Ovary (tissue), 3 donors: ENCODE data around the gene CCDC138.

Source experiments
- POLR2A ChIP-seq: fragments of 450-650 bp; IDR thresholded peaks from one replicate; pipeline ENCODE4 v1.6.1; 2017; ENCODE audit warnings: antibody characterized with exemption, mild to moderate bottlenecking, moderate library complexity
- TF ChIP-seq, protein P1 (sequence below), 3 donors: fragments of 450-650 bp in 2 of 3; fragments of 200-600 bp in 1 of 3; IDR thresholded peaks; one replicate each; pipeline versions ENCODE4 v1.5.1 to v1.8.0; 2016 to 2022; ENCODE audit warnings: antibody characterized with exemption in 3 of 3, mild to moderate bottlenecking in 1 of 3
- donor health status: DM: no; HTN: no; CAD: no.

DNA sequence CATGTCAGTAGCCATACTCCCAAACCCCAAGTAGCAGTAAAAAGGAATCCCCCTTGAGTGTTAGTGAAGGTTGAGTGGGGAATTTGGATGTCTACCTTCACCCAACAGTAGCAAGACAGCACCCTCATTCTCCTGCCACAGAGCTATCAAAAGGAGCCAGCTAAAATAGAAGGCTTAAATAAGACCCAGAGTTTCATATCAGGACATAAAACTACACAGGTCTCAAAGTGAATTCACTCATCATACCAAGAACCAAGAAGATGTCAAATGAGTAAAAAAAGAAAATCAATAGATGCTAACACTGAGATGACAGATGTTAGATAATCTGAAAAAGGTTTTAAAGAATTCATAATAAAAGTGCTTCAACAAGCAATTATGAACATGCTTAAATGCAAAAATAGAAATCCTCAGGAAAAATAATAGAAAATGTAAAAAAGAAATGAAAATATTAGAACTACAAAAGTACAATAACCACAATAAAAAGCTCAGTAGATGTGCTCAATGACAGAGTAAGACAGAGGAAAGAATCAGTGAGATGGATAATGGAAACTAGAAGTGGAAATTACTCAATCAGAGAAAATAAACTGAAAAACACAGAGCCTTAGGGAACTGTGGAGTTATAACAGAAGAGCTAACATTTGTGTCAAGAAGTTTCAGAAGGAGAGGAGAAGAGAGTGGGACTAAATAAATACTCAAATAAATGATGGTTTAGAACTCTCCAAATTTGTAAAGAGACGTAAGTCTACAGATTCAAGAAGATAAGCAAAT is 111.9 kb downstream of the CCDC138 start:
- TF ChIP-seq, protein P1, sequence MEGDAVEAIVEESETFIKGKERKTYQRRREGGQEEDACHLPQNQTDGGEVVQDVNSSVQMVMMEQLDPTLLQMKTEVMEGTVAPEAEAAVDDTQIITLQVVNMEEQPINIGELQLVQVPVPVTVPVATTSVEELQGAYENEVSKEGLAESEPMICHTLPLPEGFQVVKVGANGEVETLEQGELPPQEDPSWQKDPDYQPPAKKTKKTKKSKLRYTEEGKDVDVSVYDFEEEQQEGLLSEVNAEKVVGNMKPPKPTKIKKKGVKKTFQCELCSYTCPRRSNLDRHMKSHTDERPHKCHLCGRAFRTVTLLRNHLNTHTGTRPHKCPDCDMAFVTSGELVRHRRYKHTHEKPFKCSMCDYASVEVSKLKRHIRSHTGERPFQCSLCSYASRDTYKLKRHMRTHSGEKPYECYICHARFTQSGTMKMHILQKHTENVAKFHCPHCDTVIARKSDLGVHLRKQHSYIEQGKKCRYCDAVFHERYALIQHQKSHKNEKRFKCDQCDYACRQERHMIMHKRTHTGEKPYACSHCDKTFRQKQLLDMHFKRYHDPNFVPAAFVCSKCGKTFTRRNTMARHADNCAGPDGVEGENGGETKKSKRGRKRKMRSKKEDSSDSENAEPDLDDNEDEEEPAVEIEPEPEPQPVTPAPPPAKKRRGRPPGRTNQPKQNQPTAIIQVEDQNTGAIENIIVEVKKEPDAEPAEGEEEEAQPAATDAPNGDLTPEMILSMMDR (IDR thresholded peaks at IDR 0.05): no peak
- TF ChIP-seq POLR2A: no peak
